ENCODE measurements around the gene BCKDK. TPM values are rescaled to one million over a fixed set of nuclear protein-coding genes. Genes with fewer than 3 reads are reported as not detected.
A peak's percentile ranks its signal among the peaks of the same experiment; 100 is the strongest.

The BCKDK gene
- total RNA-seq: 13.9 and 44.5 TPM in 2 replicates

DNA sequence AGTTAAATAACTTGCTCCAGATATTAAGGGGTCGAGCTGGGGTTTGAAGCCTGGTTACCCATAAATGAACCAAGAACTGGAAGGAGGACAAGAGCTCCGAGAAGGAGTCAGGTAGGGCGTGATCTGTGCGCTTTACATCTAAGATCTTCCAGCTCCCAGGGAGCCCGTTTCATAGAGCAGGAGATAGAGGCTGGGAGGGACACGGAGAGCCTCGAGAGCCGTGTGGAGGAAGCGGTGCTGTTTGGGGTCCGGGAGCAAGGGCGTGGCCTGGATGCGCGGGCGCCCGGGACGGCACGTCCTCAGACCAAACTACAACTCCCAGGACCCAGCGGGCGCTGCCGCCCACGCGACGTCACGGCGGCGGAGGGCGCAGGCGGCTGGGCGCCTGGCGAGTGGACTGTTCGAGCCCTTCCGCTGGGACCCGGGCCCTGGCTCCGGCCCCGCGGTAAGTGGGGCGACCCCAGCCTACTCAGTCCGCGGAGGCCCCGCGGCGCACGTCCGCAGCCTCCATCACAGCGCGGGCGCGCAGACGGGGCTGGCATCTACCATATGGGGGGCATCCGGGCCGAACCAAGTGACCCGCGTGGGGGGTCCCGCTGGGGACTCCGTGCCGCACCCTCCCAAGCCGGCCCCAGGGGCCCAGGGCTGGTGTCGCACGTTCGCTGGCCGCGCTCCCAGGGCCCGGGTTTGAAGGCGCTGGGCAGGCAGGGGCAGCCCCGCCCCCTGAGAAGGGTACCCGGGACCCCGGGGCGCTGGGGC lies at the start of gene BCKDK:
Gene BCKDK, plus strand, starts transcription at position 352 of the 759 bp plus-strand sequence. CDS start 838 bp downstream, outside the sequence.
- DNase-seq (ENCODE audit: low read depth): no peak

DNA sequence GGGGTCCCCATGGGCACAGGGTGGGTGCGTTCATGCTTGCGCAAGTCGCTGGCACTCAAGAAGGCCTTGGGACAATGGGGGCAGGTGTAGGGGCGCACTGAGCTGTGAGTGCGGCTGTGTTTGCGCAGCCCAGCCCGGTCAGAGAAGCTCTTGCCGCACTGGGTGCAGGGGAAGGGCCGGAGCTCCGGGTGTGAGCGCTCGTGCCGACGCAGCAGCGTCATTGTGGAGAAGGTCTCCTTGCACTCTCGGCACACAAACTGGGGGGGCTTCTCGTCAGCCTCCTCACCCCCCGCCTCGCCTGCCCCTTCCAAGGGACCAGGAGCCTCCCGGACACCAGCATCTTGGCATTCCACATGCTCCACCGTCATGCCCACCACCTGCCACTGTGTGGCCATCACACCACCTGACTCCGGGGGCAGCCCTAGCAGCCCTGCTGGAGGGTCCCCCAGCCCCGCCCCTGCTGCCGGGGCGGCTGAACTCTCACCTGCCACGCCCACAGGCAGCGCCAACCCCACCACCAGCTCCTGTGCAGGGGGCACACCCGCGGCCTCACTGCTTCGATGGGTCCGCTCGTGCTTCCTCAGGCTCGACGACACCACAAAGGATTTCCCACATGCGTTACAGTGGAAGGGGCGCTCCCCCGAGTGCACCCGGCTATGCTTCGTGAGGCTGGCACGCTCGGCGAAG lies 46.9 kb upstream of the BCKDK start:
- no peak for DNase-seq (ENCODE audit: low read depth)

GRCh38 chr16:31061813-31062440 lies 46.3 kb upstream of the BCKDK start:
- no peak for DNase-seq (ENCODE audit: low read depth)

DNA sequence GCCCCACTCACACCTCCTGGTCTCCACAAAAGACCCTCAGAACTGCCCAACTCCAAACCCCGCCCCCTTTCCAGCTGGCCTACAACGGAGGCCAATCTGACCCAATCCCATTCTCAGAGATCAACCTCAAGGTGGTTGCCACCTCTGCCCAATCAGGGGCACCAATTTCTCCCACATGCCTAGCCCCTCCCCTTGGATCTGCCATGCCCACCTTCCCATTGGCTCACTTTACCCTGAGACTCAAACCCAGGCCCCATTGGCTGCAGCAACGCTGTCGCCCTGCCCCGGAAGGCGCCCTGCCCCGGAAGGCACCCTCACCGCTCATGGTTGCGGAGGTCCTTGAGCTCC lies 44.7 kb upstream of the BCKDK start:
- no peak for DNase-seq (ENCODE audit: low read depth)

DNA sequence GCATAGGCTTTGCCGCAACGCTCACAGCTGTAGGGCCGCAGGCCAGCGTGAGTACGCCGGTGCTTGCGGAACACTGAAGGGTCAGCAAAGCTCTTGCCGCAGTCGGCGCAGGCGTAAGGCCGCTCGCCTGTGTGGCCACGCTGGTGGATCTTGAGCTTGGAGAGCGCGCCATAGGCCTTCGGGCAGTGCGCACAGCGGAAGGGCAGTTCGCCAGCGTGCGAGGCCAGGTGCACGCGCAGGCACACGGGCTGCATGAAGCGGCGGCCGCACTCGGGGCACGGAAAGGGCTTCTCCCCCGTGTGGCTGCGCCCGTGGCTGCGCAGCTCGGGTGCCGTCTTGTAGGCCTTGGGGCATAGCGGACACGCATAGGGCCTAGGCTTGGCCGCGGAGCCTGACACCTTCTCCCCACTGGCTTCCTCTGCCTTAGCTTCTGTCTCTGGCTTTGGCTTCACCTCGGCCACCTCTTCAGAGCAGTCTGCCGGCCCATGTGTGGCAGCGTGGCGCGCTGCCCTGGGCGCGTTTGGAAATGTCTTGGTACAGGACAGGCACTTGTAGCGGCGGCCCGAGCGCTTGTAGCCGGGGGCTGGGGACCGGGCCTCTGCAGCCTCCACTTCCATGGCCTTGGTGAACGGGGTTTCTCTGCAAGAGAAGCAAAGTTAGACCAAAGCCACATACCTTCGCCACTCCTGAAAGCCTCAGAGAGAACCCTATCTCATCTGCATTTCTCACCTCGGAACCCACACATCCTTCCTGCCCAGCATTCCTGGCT lies 44.2 kb upstream of the BCKDK start:
- DNase-seq (ENCODE audit: low read depth): no peak

- DNase-seq (ENCODE audit: low read depth): peak; percentile 62
Observed at GRCh38 chr16:31064882-31065461, 43.2 kb upstream of the BCKDK start.

DNA sequence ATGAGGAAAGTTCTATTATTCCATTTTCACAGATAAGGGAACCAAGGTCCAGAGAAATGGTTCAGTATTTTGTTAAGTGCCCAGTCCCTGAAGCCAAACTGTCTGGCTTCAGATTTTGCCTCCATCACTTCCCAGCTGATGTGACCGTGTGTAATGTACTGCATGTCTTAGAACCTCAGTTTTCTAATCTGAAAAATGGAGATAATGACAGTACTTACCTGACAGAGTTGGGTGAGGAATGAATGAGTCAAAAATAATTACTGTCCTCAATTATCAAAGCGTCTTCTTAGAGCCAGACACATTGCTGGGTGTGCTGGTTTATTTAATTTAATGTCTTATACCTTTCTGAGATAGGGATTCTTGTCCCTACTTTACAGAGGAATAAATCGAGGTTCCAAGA lies 40.8 kb upstream of the BCKDK start:
- DNase-seq (ENCODE audit: low read depth): no peak

DNA sequence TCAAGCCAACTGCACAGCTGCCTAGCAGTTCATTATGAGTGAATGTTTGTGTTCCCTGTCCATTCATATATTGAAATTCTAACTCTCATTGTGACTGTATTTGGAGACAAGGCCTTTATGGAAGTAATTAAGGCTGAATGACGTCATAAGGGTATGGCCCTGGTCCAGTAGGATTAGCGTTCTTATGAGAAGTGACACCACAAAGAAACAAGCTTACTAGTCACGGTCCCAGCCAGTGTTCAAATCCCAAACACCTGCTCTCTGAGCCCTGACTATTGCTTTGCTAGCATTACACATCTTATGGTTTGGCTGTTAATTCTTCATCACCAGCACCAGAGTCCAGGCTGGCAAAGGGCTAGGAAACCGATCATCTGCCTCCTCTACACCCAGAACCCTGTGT lies 36.3 kb upstream of the BCKDK start:
- peak; percentile 40 for DNase-seq (ENCODE audit: low read depth)

DNA sequence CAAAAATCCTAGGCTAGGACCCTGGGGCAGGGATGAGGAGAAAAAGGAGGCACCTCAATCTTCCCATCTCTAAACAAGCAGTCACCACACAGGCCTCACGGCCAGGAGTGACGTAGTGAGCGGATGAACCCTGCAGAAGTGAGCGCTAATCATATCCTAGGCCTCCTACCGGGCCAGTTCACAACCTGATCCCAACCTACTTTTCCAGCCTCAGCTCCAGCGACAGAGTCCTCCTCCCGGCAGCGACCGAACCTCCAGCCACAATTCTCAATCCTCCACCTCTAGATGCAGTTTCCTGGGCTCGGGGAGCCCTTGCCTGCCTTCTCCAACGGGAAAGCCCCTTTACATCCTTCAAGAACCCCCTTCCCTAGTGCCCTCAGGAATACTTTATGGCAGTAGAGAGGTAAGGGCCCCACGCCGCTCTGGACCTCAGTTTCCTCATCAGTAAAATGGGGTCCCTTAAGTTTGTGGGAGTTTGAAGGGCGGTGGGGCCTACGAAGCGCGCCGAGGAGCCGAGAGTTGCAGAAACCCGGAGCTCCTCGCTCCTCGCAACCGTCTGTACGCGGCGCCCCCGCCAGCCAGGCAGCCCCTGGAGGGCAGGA lies 35.5 kb upstream of the BCKDK start:
- peak; percentile 7 for DNase-seq (ENCODE audit: low read depth)

DNA sequence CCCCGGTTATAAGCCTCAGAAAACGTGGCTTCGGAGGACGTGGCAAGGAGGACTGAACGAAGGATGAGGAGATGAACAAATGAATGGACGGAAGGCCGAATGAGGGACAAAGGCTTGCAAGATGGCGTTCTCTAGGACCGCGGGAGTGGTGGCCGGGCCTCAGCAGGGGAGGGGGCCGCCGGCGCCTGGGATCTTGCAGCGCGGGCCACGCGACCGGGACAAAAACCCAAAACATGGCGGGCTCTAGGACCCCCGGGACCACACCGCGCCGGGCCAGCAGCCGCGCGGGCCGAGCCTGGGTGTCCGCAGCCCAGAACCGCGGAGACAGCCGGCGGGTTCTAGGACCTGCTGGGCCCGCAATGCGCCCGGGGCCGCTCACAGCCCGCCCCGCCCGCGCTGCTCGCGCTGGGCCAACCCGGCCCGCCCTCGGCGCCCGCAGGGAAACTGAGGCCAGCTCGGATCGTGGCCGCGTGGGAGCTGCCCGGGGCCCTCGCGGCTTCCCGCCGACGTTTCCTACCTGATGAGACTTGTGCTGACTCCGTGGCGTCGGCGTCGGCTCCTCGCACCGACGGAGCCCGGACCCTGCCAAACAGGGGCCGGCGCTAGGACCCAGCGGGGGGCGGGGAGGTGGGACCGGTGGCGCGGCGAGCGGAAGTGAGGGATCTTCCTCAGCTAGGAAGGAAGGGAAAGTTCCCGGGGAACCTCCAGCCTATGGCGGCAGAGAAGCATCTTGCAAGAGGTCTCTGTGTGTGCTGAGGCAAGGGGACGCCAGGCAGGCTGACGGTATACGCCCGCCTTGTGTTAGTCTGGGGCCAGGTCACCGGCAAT lies 34.8 kb upstream of the BCKDK start:
- peak; percentile 78 for DNase-seq (ENCODE audit: low read depth)

- DNase-seq (ENCODE audit: low read depth): peak; percentile 98
Observed at GRCh38 chr16:31073970-31074813, 34.0 kb upstream of the BCKDK start, which contains the start of the genes ZNF646 and ZNF668. TSS of gene ZNF646 (plus strand) at chr16:31074422. CDS start at chr16:31076325, 1,903 bp downstream. TSS of gene ZNF668 (minus strand) at chr16:31074240. CDS start at chr16:31064459, 9,781 bp downstream.

DNA sequence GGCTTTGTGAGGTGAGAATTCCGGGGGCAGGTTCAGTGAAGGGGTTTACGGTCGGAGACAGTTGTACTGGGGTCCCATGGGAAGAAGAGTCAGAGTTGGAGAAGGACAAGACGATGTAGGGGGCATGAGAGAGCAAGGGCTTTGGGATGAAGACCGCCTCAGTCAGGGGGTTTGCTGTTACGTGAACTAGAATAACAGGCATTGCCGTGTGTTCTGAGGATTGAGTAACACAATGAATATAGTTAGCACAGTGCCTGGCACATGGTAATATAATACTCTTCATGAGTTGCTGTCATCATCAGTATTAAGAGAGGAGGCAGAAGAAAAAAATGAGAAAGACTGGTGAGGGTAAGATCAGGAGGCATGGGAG lies 33.4 kb upstream of the BCKDK start:
- no peak for DNase-seq (ENCODE audit: low read depth)

GRCh38 chr16:31076319-31076718 lies 31.9 kb upstream of the BCKDK start:
- no peak for DNase-seq (ENCODE audit: low read depth)

DNA sequence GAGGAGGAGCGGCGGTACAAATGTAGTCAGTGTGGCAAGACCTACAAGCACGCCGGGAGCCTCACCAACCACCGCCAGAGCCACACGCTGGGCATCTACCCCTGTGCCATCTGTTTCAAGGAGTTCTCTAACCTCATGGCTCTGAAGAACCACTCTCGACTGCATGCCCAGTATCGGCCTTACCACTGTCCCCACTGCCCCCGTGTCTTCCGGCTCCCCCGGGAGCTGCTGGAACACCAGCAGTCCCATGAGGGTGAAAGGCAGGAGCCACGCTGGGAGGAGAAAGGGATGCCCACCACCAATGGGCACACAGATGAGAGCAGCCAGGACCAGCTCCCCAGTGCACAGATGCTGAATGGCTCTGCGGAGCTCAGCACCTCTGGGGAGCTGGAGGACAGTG lies 31.2 kb upstream of the BCKDK start:
- no peak for DNase-seq (ENCODE audit: low read depth)

DNA sequence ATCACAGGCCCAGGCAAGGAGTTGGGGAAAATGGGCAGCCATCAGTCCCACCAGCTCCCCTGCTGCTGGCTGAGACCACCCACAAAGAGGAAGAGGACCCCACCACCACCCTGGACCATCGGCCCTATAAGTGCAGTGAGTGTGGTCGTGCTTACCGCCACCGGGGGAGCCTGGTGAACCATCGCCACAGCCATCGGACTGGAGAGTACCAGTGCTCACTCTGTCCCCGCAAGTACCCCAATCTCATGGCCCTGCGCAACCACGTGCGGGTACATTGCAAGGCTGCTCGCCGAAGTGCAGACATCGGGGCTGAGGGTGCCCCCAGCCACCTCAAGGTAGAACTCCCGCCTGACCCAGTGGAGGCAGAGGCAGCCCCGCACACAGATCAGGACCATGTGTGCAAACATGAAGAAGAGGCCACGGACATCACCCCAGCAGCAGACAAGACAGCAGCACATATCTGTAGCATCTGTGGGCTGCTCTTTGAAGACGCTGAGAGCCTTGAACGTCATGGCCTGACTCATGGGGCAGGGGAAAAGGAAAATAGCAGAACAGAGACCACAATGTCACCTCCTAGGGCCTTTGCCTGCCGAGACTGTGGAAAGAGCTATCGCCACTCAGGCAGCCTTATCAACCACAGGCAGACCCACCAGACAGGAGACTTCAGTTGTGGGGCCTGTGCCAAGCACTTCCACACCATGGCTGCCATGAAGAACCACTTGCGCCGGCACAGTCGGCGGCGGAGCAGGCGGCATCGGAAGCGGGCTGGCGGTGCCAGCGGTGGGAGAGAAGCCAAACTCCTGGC lies 30.4 kb upstream of the BCKDK start:
- DNase-seq (ENCODE audit: low read depth): no peak

GRCh38 chr16:31078597-31079341 lies 29.4 kb upstream of the BCKDK start:
- DNase-seq (ENCODE audit: low read depth): no peak

GRCh38 chr16:31079342-31079944 lies 28.7 kb upstream of the BCKDK start:
- no peak for DNase-seq (ENCODE audit: low read depth)

All from renal cortical epithelial cell (primary cell).